HepG2 (cell line): ENCODE measurements around the gene NUFIP1. TPM values are rescaled to one million over a fixed set of nuclear protein-coding genes. Genes with fewer than 3 reads are reported as not detected.

Experiments
- ATAC-seq: fragments of 200-7000 bp; cut with Tn5 transposase; 3 replicates; pipeline ENCODE4 v1.9.1; 2020; ENCODE audit warnings: mild to moderate bottlenecking, moderate library complexity
- BruUV-seq: library from RNA; stranded (reverse); fragments of 400-500 nt; replicated peaks from 2 replicates; lab custom pipeline; 2021; lab: Mats Ljungman, UMichigan
- CTCF ChIA-PET: fragments of 300-600 bp; formaldehyde crosslinking; extraction: SDS; loops from one replicate; lab custom pipeline; 2021; ENCODE audit warnings: low total read pairs, inconsistent platforms, low intra/inter-chr PET ratio; lab: Yijun Ruan, JAX
- POLR2A ChIA-PET: fragments of 350-600 bp; sonication (Branson Sonifier 250); formaldehyde crosslinking; loops from one replicate; lab custom pipeline; 2020; ENCODE audit warnings: antibody characterized with exemption, inconsistent platforms; lab: Yijun Ruan, JAX
- DNase-seq: peaks from one replicate; pipeline ENCODE4 v3.0.0-alpha.2; 2015; ENCODE audit warnings: low spot score
- FAIRE-seq: peaks from 3 replicates; lab custom pipeline; 2011; peaks lifted over from hg19 to GRCh38; lab: Jason Lieb, UNC
- H2AFZ ChIP-seq: one replicate; pipeline ENCODE4 v1.6.1; 2011; ENCODE audit warnings: low read length, inconsistent platforms
- H3K27ac ChIP-seq: fragments of 300-600 bp; 3 replicates; pipeline ENCODE4 v1.8.0; 2011; ENCODE audit warnings: mixed run types, mild to moderate bottlenecking, mixed read lengths, low read length, inconsistent platforms; ENCODE audit not compliant: insufficient read depth; ENCODE audit errors: extremely low read length
- H3K27me3 ChIP-seq, 2 experiments: fragments of 200-600 bp in 1 of 2; 2 replicates in 1 of 2; 3 replicates in 1 of 2; pipeline versions ENCODE4 v1.6.0 to v1.8.0; 2011; ENCODE audit warnings: low read length in 2 of 2, mild to moderate bottlenecking in 2 of 2, moderate library complexity in 2 of 2, inconsistent platforms in 1 of 2; ENCODE audit not compliant: insufficient read depth in 2 of 2, control insufficient read depth in 1 of 2
- H3K36me3 ChIP-seq, 2 experiments: fragments of 200-600 bp in 1 of 2; replicated peaks in 1 of 2; 2 replicates in 1 of 2; 3 replicates in 1 of 2; pipeline versions ENCODE4 v1.5.1 to v1.8.0; 2011; ENCODE audit warnings: low read length in 2 of 2, inconsistent platforms in 1 of 2; ENCODE audit not compliant: insufficient read depth in 2 of 2, control insufficient read depth in 1 of 2
- H3K4me1 ChIP-seq: 2 replicates; pipeline ENCODE4 v1.5.1; 2012; ENCODE audit warnings: low read length, inconsistent platforms; ENCODE audit not compliant: insufficient read depth
- H3K4me2 ChIP-seq: 2 replicates; pipeline ENCODE4 v1.6.0; 2011; ENCODE audit warnings: low read depth, low read length, inconsistent platforms
- H3K4me3 ChIP-seq, 3 experiments: fragments of 200-600 bp in 1 of 3; sonication (generic), shearing (Covaris generic) in 1 of 3; replicated peaks in 1 of 3; 2 replicates each; pipeline ENCODE4 v1.5.1; 2011 to 2016; ENCODE audit warnings: low read length in 3 of 3, inconsistent platforms in 2 of 3, low read depth in 2 of 3, mild to moderate bottlenecking in 2 of 3, control low read depth in 1 of 3, mixed read lengths in 1 of 3; ENCODE audit not compliant: insufficient read depth in 1 of 3
- H3K79me2 ChIP-seq: one replicate; pipeline ENCODE4 v1.6.1; 2011; ENCODE audit warnings: low read length, inconsistent platforms; ENCODE audit not compliant: insufficient read depth
- H3K9ac ChIP-seq: 2 replicates; pipeline ENCODE4 v1.6.0; 2011; ENCODE audit warnings: mild to moderate bottlenecking, low read depth, low read length, inconsistent platforms; ENCODE audit not compliant: insufficient read depth
- H3K9me3 ChIP-seq: 2 replicates; pipeline ENCODE4 v1.5.1; 2012; ENCODE audit warnings: mild to moderate bottlenecking, low read length
- H4K20me1 ChIP-seq: 2 replicates; pipeline ENCODE4 v1.6.0; 2011; ENCODE audit warnings: inconsistent platforms, mild to moderate bottlenecking, low read length, moderate library complexity; ENCODE audit not compliant: insufficient read depth
- CEBPZ ChIP-seq: IDR thresholded peaks from 2 replicates; pipeline ENCODE4 v1.6.1; 2012; ENCODE audit warnings: low read length, improper control_type of control experiment
- HOXA5 ChIP-seq: sonication (generic); formaldehyde crosslinking; IDR thresholded peaks from 2 replicates; pipeline ENCODE4 v1.4.0; 2020; ENCODE audit warnings: missing genetic modification reagents
- JUND ChIP-seq: sonication (generic); formaldehyde crosslinking; IDR thresholded peaks from 2 replicates; pipeline ENCODE4 v1.8.0; 2022; ENCODE audit warnings: mild to moderate bottlenecking, missing genetic modification reagents
- MXD4 ChIP-seq: IDR thresholded peaks from 2 replicates; pipeline ENCODE4 v1.6.1; 2016; ENCODE audit warnings: mild to moderate bottlenecking, missing biosample characterization, missing genetic modification reagents
- POLR2G ChIP-seq: fragments of 200-400 bp; formaldehyde crosslinking; IDR thresholded peaks from 2 replicates; pipeline ENCODE4 v1.6.1; 2018; ENCODE audit warnings: mild to moderate bottlenecking, low read depth, low read length, moderate library complexity
- SRSF9 ChIP-seq: fragments of 200-400 bp; formaldehyde crosslinking; IDR thresholded peaks from 2 replicates; pipeline ENCODE4 v1.6.1; 2018; ENCODE audit warnings: borderline replicate concordance, mild to moderate bottlenecking, low read depth, low read length; ENCODE audit not compliant: insufficient read depth, poor library complexity, severe bottlenecking
- STAG1 ChIP-seq: sonication (generic); formaldehyde crosslinking; IDR thresholded peaks from 2 replicates; pipeline ENCODE4 v1.4.0; 2020; ENCODE audit warnings: missing genetic modification reagents
- YEATS2 ChIP-seq: sonication (generic); formaldehyde crosslinking; IDR thresholded peaks from 2 replicates; pipeline ENCODE4 v1.4.0; 2020; ENCODE audit warnings: missing genetic modification reagents, borderline replicate concordance
- ZNF646 ChIP-seq: sonication (generic); formaldehyde crosslinking; IDR thresholded peaks from 2 replicates; pipeline ENCODE4 v1.9.0; 2021; ENCODE audit warnings: mild to moderate bottlenecking, missing genetic modification reagents
- ZSCAN30 ChIP-seq: sonication (generic); formaldehyde crosslinking; IDR thresholded peaks from 2 replicates; pipeline ENCODE4 v1.5.0; 2020; ENCODE audit warnings: mild to moderate bottlenecking, missing genetic modification reagents
- ZSCAN9 ChIP-seq: IDR thresholded peaks from 2 replicates; pipeline ENCODE4 v1.6.1; 2016; ENCODE audit warnings: borderline replicate concordance
- WGBS: methylation state at CpG from one replicate; pipeline ENCODE4 v1.1.6; 2017; ENCODE audit warnings: low lambda C conversion rate; 5-methylcytosine and 5-hydroxymethylcytosine counted together
- in situ Hi-C: cut with HindIII; loops from 2 replicates; pipeline ENCODE4 v1.10.0; 2017; ENCODE audit warnings: low pct_unique_long_range_greater_than_20kb; ENCODE audit not compliant: extremely low pct_ligation_motif_present
- intact Hi-C: fragments of 100-400 bp; cut with micrococcal nuclease; formaldehyde crosslinking; loops from one replicate; pipeline ENCODE4 v1.10.0; 2022; ENCODE audit not compliant: unreplicated experiment
- polyA plus RNA-seq, 8 experiments: library from polyadenylated mRNA; depleted of rRNA in 3 of 8; stranded (reverse) in 7 of 8; unstranded in 1 of 8; fragments of >200 nt; fragmentation: Illumina TruSeq in 4 of 8; extraction: Trizol in 4 of 8; gene quantifications; 2 replicates each; pipeline versions ENCODE4 v1.2.1 to v1.2.3, GENCODE V29; 2011 to 2016; ENCODE audit warnings: low read depth in 4 of 8, missing spikeins in 1 of 8, mixed read lengths in 1 of 8; ENCODE audit not compliant: insufficient read depth in 1 of 8
- total RNA-seq, 5 experiments: library from RNA; depleted of rRNA; stranded (reverse); fragments of >200 nt; fragmentation: Illumina TruSeq; extraction: Trizol; gene quantifications; 2 replicates each; pipeline ENCODE4 v1.2.3, GENCODE V29; 2016; ENCODE audit warnings: low read depth in 1 of 5
- TF ChIP-seq, protein P1 (sequence below): IDR thresholded peaks from 2 replicates; pipeline ENCODE4 v1.6.1; 2016; ENCODE audit warnings: missing compliant biosample characterization, missing genetic modification reagents, borderline replicate concordance

The NUFIP1 gene
- total and polyA plus RNA-seq, 2 of the 13 experiments (the other 11 are each of a cell fraction or from before 2014, with no cell fraction given): 1.9 to 10.3 TPM

DNA sequence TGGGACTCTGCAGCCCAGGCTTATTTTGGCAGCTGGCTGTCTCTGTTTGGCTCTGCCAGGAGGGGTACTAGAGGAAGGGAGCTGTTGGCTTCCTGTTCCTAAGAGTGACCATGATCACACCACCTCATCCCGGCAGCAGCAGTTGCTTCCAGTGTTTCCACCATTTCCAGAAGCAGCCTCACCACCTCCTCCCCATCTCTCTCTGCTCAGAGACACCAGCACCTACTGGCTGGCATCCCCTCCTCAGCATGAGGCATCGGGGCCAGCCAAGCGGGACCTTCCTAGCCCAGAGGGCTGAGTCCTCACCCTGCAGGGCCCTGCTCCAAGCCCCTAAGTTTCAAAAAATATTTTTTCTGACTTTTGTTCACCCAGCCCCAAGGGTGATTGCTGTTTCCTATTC lies 59.0 kb downstream of the NUFIP1 start (continued):
- no peak for TF ChIP-seq CEBPZ
- TF ChIP-seq, protein P1, sequence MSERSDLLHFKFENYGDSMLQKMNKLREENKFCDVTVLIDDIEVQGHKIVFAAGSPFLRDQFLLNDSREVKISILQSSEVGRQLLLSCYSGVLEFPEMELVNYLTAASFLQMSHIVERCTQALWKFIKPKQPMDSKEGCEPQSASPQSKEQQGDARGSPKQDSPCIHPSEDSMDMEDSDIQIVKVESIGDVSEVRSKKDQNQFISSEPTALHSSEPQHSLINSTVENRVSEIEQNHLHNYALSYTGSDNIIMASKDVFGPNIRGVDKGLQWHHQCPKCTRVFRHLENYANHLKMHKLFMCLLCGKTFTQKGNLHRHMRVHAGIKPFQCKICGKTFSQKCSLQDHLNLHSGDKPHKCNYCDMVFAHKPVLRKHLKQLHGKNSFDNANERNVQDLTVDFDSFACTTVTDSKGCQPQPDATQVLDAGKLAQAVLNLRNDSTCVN: no peak
- TF ChIP-seq, all 625 proteins: peak for 0

DNA sequence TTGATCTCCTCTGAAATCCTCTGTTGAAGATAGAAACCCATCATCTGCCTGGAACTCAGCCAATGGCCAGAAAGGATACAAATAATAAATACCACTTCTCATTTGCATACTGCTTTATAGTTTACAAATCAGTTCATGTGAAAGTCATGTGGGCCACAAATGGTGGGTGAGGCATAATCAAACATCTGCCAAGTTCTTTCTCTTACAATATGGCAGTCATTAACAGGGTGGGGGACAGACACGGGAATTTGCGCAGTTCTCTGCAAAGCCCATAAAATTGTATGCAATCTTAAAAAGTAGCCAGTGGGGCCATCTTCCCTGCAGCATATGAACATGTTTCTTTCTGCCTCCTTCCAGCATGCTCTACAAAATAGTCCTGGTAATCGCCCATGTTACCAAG lies 59.6 kb downstream of the NUFIP1 start:
- in situ Hi-C loops: no loop called here
- H3K79me2 ChIP-seq: no peaks in the 10 kb centered on the region
- H3K9ac ChIP-seq: no peak overlapping the region
- no peaks in the 10 kb centered on the region for H3K9me3 ChIP-seq
- 51% methylated on average over 3 of the region's 3 CpGs for WGBS
- FAIRE-seq (no peak), DNase-seq (no peak), ATAC-seq (no peak)
- H2AFZ ChIP-seq: no peak overlapping the region
- no peaks in the 10 kb centered on the region for H4K20me1 ChIP-seq
- no peak overlapping the region for H3K4me3 ChIP-seq
- BruUV-seq: no TSS peak
- H3K27me3 ChIP-seq: no peaks in the 10 kb centered on the region; a peak in 1 of 5 replicates
- CTCF ChIA-PET: no interaction called here
- H3K4me1 ChIP-seq: no peaks in the 10 kb centered on the region
- POLR2A ChIA-PET: no interaction called here
- no peaks in the 10 kb centered on the region for H3K36me3 ChIP-seq
- H3K27ac ChIP-seq: no peak overlapping the region
- intact Hi-C loops: no loop called here
- H3K4me2 ChIP-seq: no peak overlapping the region
- TF ChIP-seq STAG1 (CRISPR knock-in tag): no peak
- no peak for TF ChIP-seq ZSCAN9 (CRISPR knock-in tag)
- no peak for TF ChIP-seq SRSF9
- no peak for TF ChIP-seq ZSCAN30 (CRISPR knock-in tag)
- no peak for TF ChIP-seq POLR2G
- TF ChIP-seq HOXA5 (CRISPR knock-in tag): no peak
- TF ChIP-seq YEATS2 (CRISPR knock-in tag): no peak
- TF ChIP-seq MXD4 (CRISPR knock-in tag): no peak
- no peak for TF ChIP-seq ZNF646 (CRISPR knock-in tag)
- TF ChIP-seq JUND (CRISPR knock-in tag): no peak
